NCI-H524 treated with DMSO at 0.1 percent for 48 hours (cell line): ENCODE data around the gene EHD4.
A peak's percentile ranks its signal among the peaks of the same experiment; 100 is the strongest.

ENCODE experiments used
- DNase-seq: peaks from one replicate; lab custom pipeline; 2025; lab: John Stamatoyannopoulos, UW

The EHD4 gene

GRCh38 chr15:41972253-41973242 lies at the start of gene EHD4:
Gene EHD4, minus strand, starts transcription at chr15:41972557. Its CDS starts 63 bp downstream, at chr15:41972494.
- DNase-seq, result peak; percentile 98

- DNase-seq, result no peak
Measured at GRCh38 chr15:42021593-42021992, 49.2 kb upstream of the EHD4 start.

GRCh38 chr15:42020713-42021273 lies 48.4 kb upstream of the EHD4 start, which contains the start of gene PLA2G4E:
Gene PLA2G4E, minus strand, starts transcription at chr15:42021042. Its CDS starts 12 bp downstream, at chr15:42021030.
- DNase-seq, result no peak

GRCh38 chr15:42018306-42019224 lies 46.2 kb upstream of the EHD4 start:
- no peak for DNase-seq

GRCh38 chr15:42016971-42017370 lies 44.6 kb upstream of the EHD4 start:
- DNase-seq, result no peak

GRCh38 chr15:42014406-42014805 lies 42.0 kb upstream of the EHD4 start:
- DNase-seq, result no peak

GRCh38 chr15:42012928-42013482 lies 40.6 kb upstream of the EHD4 start:
- DNase-seq, result no peak

GRCh38 chr15:42012241-42012640 lies 39.9 kb upstream of the EHD4 start:
- no peak for DNase-seq

GRCh38 chr15:42011074-42011473 lies 38.7 kb upstream of the EHD4 start:
- DNase-seq, result no peak

GRCh38 chr15:42010434-42010833 lies 38.1 kb upstream of the EHD4 start:
- DNase-seq, result no peak

- DNase-seq, result no peak
Measured at GRCh38 chr15:42009474-42009873, 37.1 kb upstream of the EHD4 start.

- no peak for DNase-seq
Measured at GRCh38 chr15:42009022-42009421, 36.7 kb upstream of the EHD4 start.

GRCh38 chr15:42007386-42007785 lies 35.0 kb upstream of the EHD4 start:
- DNase-seq, result no peak

- no peak for DNase-seq
Measured at GRCh38 chr15:42002333-42002732, 30.0 kb upstream of the EHD4 start.

- DNase-seq, result no peak
Measured at GRCh38 chr15:42001236-42001635, 28.9 kb upstream of the EHD4 start.

GRCh38 chr15:41999290-42000285 lies 27.2 kb upstream of the EHD4 start:
- no peak for DNase-seq

- no peak for DNase-seq
Measured at GRCh38 chr15:41997845-41998244, 25.5 kb upstream of the EHD4 start.

GRCh38 chr15:41996921-41997592 lies 24.7 kb upstream of the EHD4 start:
- DNase-seq, result no peak

GRCh38 chr15:41996376-41996775 lies 24.0 kb upstream of the EHD4 start:
- DNase-seq, result no peak

GRCh38 chr15:41995476-41995855 lies 23.1 kb upstream of the EHD4 start:
- no peak for DNase-seq
